Measurements from ENCODE around the gene OR2V2.

DNA sequence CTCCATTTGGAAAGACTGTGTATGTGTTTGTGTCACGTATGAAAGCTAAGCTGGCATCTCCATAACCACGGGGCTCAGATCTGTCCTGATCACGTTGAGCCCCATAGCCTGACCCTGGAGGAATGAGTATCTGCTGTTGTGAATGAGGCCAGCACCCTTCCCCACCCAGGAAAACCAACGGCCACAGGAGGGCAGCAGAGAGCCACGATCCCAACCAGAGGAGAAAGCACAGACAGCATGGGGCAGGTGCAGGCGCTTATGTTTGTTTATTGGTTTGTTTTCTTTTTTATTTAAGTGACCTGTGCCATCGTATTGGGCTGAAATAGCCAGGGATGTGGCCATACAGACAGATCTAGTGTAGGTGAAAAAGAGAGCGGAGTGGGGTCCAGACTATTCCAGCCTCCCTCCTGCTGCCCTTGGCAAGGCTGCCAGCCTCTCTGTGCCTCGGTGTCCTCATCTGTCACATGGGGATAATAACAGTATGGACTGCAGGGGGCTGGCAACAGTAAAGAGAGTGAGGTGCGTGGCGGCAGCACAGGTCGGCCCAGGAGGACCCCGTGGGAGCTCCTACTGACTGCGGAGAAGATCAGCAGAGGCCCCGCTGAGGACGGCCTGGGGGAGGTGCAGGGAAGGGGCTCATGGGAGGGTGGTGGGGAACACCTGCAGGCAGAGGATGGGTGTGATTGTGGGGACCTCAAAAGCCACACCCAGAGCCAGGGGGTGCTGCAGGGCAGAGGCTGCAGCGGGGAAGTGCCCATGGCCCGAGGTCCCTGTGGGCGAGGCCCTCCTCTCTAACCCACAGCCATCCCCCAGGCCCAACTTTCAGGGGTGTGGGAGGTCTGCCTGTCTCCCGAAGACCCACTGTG is 12.1 kb downstream of the OR2V2 start:
- TF ChIP-seq REST (IDR thresholded peaks at IDR 0.05; ENCODE audit: insufficient read depth in 1 of 2, low read depth in 2 of 2, low read length in 2 of 2) (no peak), POLR2AphosphoS5 (IDR thresholded peaks at IDR 0.05; ENCODE audit: low read depth, low read length) (no peak), TAF1 (IDR thresholded peaks at IDR 0.05; ENCODE audit: borderline replicate concordance, insufficient read depth, low read length) (no peak), SIN3A (IDR thresholded peaks at IDR 0.05; ENCODE audit: borderline replicate concordance, insufficient read depth, low read length) (no peak)

Measured in PFSK-1 (cell line).